Natural killer cell (primary cell): Measurements from ENCODE around the gene SCML2. TPM values are rescaled to one million over a fixed set of nuclear protein-coding genes. Genes with fewer than 3 reads are reported as not detected.

Source experiments
- ATAC-seq, 3 donors: fragments of 150-1000 bp in 2 of 3; fragments of 200-7000 bp in 1 of 3; cut with Tn5 transposase; 1 replicate in 1 of 3; 2 replicates in 2 of 3; pipeline ENCODE4 v1.10.0; 2021; ENCODE audit warnings: mild to moderate bottlenecking in 2 of 3, moderate library complexity in 2 of 3
- DNase-seq, 2 donors: peaks; one replicate each; pipeline versions ENCODE4 v3.0.0 to v3.0.0-alpha.2; 2013 to 2021; ENCODE audit warnings: mixed read lengths in 1 of 2
- H3K27ac ChIP-seq: one replicate; pipeline ENCODE4 v1.5.1; 2013; ENCODE audit warnings: mild to moderate bottlenecking, low read length
- H3K27me3 ChIP-seq: one replicate; pipeline ENCODE4 v1.6.1; 2013; ENCODE audit warnings: low read length; ENCODE audit not compliant: control insufficient read depth, insufficient read depth
- H3K36me3 ChIP-seq: one replicate; pipeline ENCODE4 v1.6.1; 2013; ENCODE audit warnings: low read length; ENCODE audit not compliant: control insufficient read depth, insufficient read depth
- H3K4me1 ChIP-seq: one replicate; pipeline ENCODE4 v1.6.1; 2013; ENCODE audit warnings: low read length; ENCODE audit not compliant: control insufficient read depth, insufficient read depth
- H3K4me3 ChIP-seq: one replicate; pipeline ENCODE4 v1.5.1; 2013; ENCODE audit warnings: low read length
- H3K9me3 ChIP-seq: one replicate; pipeline ENCODE4 v1.6.1; 2013; ENCODE audit warnings: low read length; ENCODE audit not compliant: control insufficient read depth, insufficient read depth
- H3K27ac Mint-ChIP-seq, 2 donors: one replicate each; pipeline ENCODE4 v1.8.0; 2022; ENCODE audit warnings: mild to moderate bottlenecking in 2 of 2, mixed read lengths in 2 of 2, moderate library complexity in 1 of 2
- H3K27me3 Mint-ChIP-seq, 2 donors: one replicate each; pipeline ENCODE4 v1.8.0; 2022; ENCODE audit warnings: low read depth in 2 of 2, mixed read lengths in 2 of 2
- H3K36me3 Mint-ChIP-seq: one replicate; pipeline ENCODE4 v1.8.0; 2022; ENCODE audit warnings: mixed read lengths
- H3K4me1 Mint-ChIP-seq, 2 donors: one replicate each; pipeline ENCODE4 v1.8.0; 2022; ENCODE audit warnings: mixed read lengths in 2 of 2
- H3K4me3 Mint-ChIP-seq: one replicate; pipeline ENCODE4 v1.8.0; 2022; ENCODE audit warnings: mild to moderate bottlenecking, moderate library complexity, mixed read lengths
- H3K9me3 Mint-ChIP-seq, 2 donors: one replicate each; pipeline ENCODE4 v1.8.0; 2022; ENCODE audit warnings: mixed read lengths in 2 of 2
- WGBS: methylation state at CpG from one replicate; pipeline ENCODE4 v1.1.7; 2013; ENCODE audit warnings: missing lambda C conversion rate; ENCODE audit not compliant: insufficient coverage; 5-methylcytosine and 5-hydroxymethylcytosine counted together
- intact Hi-C: fragments of 100-400 bp; cut with micrococcal nuclease; formaldehyde crosslinking; loops from one replicate; pipeline ENCODE4 v1.14.2; 2022
- total RNA-seq, 4 donors: library from RNA; stranded (reverse); fragments of 120-200 nt in 1 of 4; gene quantifications; one replicate each; pipeline versions ENCODE4 v1.2.3 to v1.2.4, GENCODE V29; 2013 to 2022
- TF ChIP-seq, protein P1 (sequence below): fragments of 200-600 bp; IDR thresholded peaks from one replicate; pipeline ENCODE4 v1.8.0; 2022; ENCODE audit warnings: antibody characterized with exemption

The SCML2 gene
- total RNA-seq, 3 donors from 2014 or later (not counting 1 experiment from before 2014, with no cell fraction given): 0.21 to 0.50 (median 0.41) TPM

DNA sequence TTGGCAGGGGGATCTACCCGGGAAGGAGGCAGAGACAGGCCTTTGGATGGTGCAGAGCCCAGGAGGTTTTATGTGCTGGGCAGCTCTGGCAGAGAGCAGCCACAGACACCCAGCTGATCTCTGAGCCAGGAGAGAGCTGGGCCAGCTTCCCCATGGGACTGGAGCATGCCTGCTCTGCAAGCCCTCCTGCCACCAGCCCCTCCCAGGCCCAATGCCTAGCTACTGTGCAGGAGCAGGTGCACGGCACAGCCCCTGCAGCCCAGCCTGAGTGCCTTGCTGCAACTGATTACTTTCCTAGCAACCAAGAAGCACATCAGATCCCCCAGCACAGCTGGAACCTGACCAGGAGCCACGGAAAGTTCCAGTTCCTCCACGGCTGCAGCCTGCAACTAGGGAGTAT is 76.0 kb downstream of the SCML2 start:
- 94% methylated on average over 4 of the region's 4 CpGs for WGBS
- H3K27me3 ChIP-seq: no peaks in the 10 kb centered on the region
- H3K9me3 ChIP-seq: no peaks in the 10 kb centered on the region
- Mint-ChIP-seq H3K36me3 (no peaks in the 10 kb centered on the region), H3K27me3 (no peaks in the 10 kb centered on the region), H3K4me3 (no peak overlapping the region), H3K9me3 (peaks cover 3 to 5% of the 10 kb centered on the region in 2 donors), H3K4me1 (no peaks in the 10 kb centered on the region), H3K27ac (no peak overlapping the region)
- no peaks in the 10 kb centered on the region for H3K36me3 ChIP-seq
- intact Hi-C loops: no loop called here
- DNase-seq: no peak
- H3K4me3 ChIP-seq: no peak overlapping the region
- no peak for ATAC-seq
- no peak overlapping the region for H3K27ac ChIP-seq
- H3K4me1 ChIP-seq: no peaks in the 10 kb centered on the region
- TF ChIP-seq, protein P1, sequence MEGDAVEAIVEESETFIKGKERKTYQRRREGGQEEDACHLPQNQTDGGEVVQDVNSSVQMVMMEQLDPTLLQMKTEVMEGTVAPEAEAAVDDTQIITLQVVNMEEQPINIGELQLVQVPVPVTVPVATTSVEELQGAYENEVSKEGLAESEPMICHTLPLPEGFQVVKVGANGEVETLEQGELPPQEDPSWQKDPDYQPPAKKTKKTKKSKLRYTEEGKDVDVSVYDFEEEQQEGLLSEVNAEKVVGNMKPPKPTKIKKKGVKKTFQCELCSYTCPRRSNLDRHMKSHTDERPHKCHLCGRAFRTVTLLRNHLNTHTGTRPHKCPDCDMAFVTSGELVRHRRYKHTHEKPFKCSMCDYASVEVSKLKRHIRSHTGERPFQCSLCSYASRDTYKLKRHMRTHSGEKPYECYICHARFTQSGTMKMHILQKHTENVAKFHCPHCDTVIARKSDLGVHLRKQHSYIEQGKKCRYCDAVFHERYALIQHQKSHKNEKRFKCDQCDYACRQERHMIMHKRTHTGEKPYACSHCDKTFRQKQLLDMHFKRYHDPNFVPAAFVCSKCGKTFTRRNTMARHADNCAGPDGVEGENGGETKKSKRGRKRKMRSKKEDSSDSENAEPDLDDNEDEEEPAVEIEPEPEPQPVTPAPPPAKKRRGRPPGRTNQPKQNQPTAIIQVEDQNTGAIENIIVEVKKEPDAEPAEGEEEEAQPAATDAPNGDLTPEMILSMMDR: no peak

GRCh38 chrX:18272222-18272621 is 82.3 kb downstream of the SCML2 start:
- Mint-ChIP-seq H3K27ac (no peak overlapping the region), H3K9me3 (peaks cover 0 to 3% of the 10 kb centered on the region in 2 donors), H3K27me3 (no peaks in the 10 kb centered on the region), H3K4me1 (no peaks in the 10 kb centered on the region), H3K36me3 (no peaks in the 10 kb centered on the region), H3K4me3 (no peak overlapping the region)
- no peaks in the 10 kb centered on the region for H3K36me3 ChIP-seq
- intact Hi-C loops: no loop called here
- WGBS: no CpG with 5 or more reads among the region's 1 CpG
- no peak for DNase-seq
- no peaks in the 10 kb centered on the region for H3K27me3 ChIP-seq
- no peak overlapping the region for H3K4me3 ChIP-seq
- TF ChIP-seq, protein P1: no peak
- ATAC-seq: no peak
- H3K9me3 ChIP-seq: no peaks in the 10 kb centered on the region
- H3K27ac ChIP-seq: no peak overlapping the region
- H3K4me1 ChIP-seq: no peaks in the 10 kb centered on the region

- intact Hi-C loops: no loop called here
- Histone ChIP-seq H3K4me1 (no peaks in the 10 kb centered on the region), H3K27me3 (no peaks in the 10 kb centered on the region), H3K9me3 (no peaks in the 10 kb centered on the region), H3K27ac (no peak overlapping the region), H3K36me3 (no peaks in the 10 kb centered on the region), H3K4me3 (no peak overlapping the region)
- Mint-ChIP-seq H3K36me3 (no peaks in the 10 kb centered on the region), H3K27ac (no peak overlapping the region), H3K27me3 (no peaks in the 10 kb centered on the region), H3K4me1 (no peaks in the 10 kb centered on the region), H3K4me3 (no peak overlapping the region), H3K9me3 (peaks cover 0 to 3% of the 10 kb centered on the region in 2 donors)
- no peak for DNase-seq
- no peak for ATAC-seq
- TF ChIP-seq, protein P1: no peak
- 83% methylated on average over 1 of the region's 1 CpG for WGBS
Observed at GRCh38 chrX:18271725-18272124, 82.8 kb downstream of the SCML2 start.

- Mint-ChIP-seq H3K9me3 (peaks cover 0 to 3% of the 10 kb centered on the region in 2 donors), H3K27me3 (no peaks in the 10 kb centered on the region), H3K36me3 (no peaks in the 10 kb centered on the region), H3K27ac (no peak overlapping the region), H3K4me1 (no peaks in the 10 kb centered on the region), H3K4me3 (no peak overlapping the region)
- TF ChIP-seq, protein P1: no peak
- H3K9me3 ChIP-seq: no peaks in the 10 kb centered on the region
- no peak overlapping the region for H3K4me3 ChIP-seq
- ATAC-seq (no peak), DNase-seq (no peak)
- no peaks in the 10 kb centered on the region for H3K36me3 ChIP-seq
- H3K27ac ChIP-seq: no peak overlapping the region
- H3K4me1 ChIP-seq: no peaks in the 10 kb centered on the region
- no peaks in the 10 kb centered on the region for H3K27me3 ChIP-seq
- intact Hi-C loops: no loop called here
- WGBS: no CpG with 5 or more reads among the region's 2 CpGs
Observed at GRCh38 chrX:18271309-18271708, 83.2 kb downstream of the SCML2 start.
